Naive B cell (primary cell): Measurements from ENCODE around the gene ADAM19. TPM values are rescaled to one million over a fixed set of nuclear protein-coding genes. Genes with fewer than 3 reads are reported as not detected.

Source experiments
- ATAC-seq, 2 donors: fragments of 150-1000 bp; cut with Tn5 transposase; 2 replicates each; pipeline ENCODE4 v1.10.0; 2021; ENCODE audit warnings: low read depth in 2 of 2, mild to moderate bottlenecking in 2 of 2, moderate library complexity in 2 of 2
- DNase-seq: peaks from one replicate; pipeline ENCODE4 v3.0.0; 2022
- H3K27ac Mint-ChIP-seq, 6 donors: one replicate each; pipeline ENCODE4 v1.8.0; 2020 to 2022; ENCODE audit warnings: mild to moderate bottlenecking in 6 of 6, mixed read lengths in 6 of 6, moderate library complexity in 5 of 6, inconsistent platforms in 2 of 6
- H3K27me3 Mint-ChIP-seq, 3 donors: one replicate each; pipeline ENCODE4 v1.8.0; 2021 to 2022; ENCODE audit warnings: mixed read lengths in 3 of 3, mild to moderate bottlenecking in 1 of 3
- H3K36me3 Mint-ChIP-seq, 2 donors: one replicate each; pipeline ENCODE4 v1.8.0; 2020 to 2022; ENCODE audit warnings: mixed read lengths in 2 of 2, inconsistent platforms in 1 of 2, mild to moderate bottlenecking in 1 of 2
- H3K4me1 Mint-ChIP-seq, 3 donors: one replicate each; pipeline ENCODE4 v1.8.0; 2020 to 2022; ENCODE audit warnings: mixed read lengths in 3 of 3, inconsistent platforms in 1 of 3, mild to moderate bottlenecking in 1 of 3, moderate library complexity in 1 of 3
- H3K4me3 Mint-ChIP-seq, 8 donors: one replicate each; pipeline ENCODE4 v1.8.0; 2020 to 2022; ENCODE audit warnings: mild to moderate bottlenecking in 8 of 8, mixed read lengths in 8 of 8, moderate library complexity in 8 of 8, inconsistent platforms in 2 of 8
- H3K9me3 Mint-ChIP-seq, 7 donors: one replicate each; pipeline ENCODE4 v1.8.0; 2020 to 2022; ENCODE audit warnings: mixed read lengths in 7 of 7, mild to moderate bottlenecking in 5 of 7, inconsistent platforms in 2 of 7, moderate library complexity in 1 of 7
- polyA plus RNA-seq, 6 donors: library from polyadenylated mRNA; unstranded; fragments of 300-500 nt; fragmentation: Illumina TruSeq; gene quantifications; one replicate each; pipeline ENCODE4 v1.2.3, GENCODE V29; 2021; ENCODE audit warnings: low read depth in 6 of 6

Gene ADAM19
- polyA plus RNA-seq, 6 donors from 2014 or later, result 6.3 to 75.5 (median 43.4) TPM

DNA sequence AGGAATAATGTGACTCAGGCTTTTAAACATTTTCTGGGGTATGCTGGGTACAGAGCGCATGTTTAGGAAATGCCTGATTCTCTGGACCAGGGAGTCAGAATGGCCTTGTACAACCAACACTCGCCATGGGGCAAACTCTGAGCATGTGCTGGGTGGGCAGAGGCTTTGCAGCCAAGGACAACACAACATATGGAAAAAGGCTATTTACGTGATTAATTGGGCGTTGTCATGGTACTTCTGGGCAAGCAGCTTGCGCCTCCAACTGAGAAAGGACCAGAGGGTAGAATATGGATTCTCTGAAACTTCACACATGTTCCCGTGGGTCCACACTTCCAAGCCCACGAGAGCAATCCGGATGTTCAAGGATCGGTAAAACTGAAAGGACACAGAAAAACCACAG, 66.5 kb downstream of the ADAM19 start:
- Mint-ChIP-seq H3K36me3 (peaks cover 77 to 81% of the 10 kb centered on the region in 2 donors), H3K9me3 (peaks cover 0 to 7% (median 0%) of the 10 kb centered on the region in 7 donors), H3K4me3 (peak overlapping the region in 7 of 8 donors; percentile 27 to 80 (median 44)), H3K4me1 (peaks cover 71 to 99% (median 89%) of the 10 kb centered on the region in 3 donors), H3K27me3 (no peaks in the 10 kb centered on the region), H3K27ac (peak overlapping the region in 5 of 6 donors; percentile 77 to 96 (median 94))
- no peak for ATAC-seq
- DNase-seq, result no peak

DNA sequence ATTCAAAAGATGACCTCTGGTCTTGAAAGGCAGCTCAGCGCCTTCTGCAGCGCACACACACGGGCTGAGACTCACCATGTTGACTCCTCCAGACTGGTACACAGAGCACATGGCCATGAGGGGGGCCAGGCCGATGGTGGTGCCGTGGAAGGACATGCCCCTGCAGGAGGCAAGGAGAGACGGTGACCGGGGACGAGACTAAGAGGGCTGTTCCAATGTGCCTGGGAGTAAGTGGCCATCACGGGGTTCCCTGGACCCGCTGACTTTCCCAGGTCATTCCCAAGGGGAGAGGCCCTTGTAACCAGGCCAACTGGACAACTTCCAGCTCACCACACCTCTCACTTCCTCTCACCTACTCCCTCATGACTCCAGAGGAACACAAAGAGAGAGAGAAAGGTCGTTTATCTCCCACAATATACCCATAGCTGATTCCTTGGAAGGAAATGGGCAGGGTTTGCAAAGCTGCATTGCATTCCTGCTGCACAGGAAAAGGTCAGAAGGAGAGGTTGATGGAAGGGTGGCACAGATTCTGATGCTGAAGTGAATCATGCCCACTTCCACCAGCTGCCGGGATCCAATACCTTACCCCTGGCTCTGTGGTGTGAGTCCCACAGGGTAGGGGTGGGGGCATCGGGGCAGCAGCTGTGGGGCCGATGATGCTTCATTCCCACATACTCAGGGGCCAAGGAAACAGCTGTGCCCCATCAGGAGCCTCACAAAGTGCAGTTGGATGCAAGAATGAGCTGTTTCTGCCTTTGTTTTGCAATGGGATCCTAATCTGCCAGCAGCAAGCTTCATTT, 68.4 kb downstream of the ADAM19 start:
- no peak for DNase-seq
- peak overlapping the region in 5 of 8 donors; percentile 42 to 82 (median 53) for H3K4me3 Mint-ChIP-seq
- H3K27ac Mint-ChIP-seq, result peak overlapping the region; percentile 26 to 97 (median 94)
- H3K9me3 Mint-ChIP-seq, result peaks cover 0 to 8% (median 0%) of the 10 kb centered on the region in 7 donors
- peaks cover 71 to 72% of the 10 kb centered on the region in 2 donors for H3K36me3 Mint-ChIP-seq
- ATAC-seq, result no peak
- no peaks in the 10 kb centered on the region for H3K27me3 Mint-ChIP-seq
- peaks cover 72 to 99% (median 89%) of the 10 kb centered on the region in 3 donors for H3K4me1 Mint-ChIP-seq

DNA sequence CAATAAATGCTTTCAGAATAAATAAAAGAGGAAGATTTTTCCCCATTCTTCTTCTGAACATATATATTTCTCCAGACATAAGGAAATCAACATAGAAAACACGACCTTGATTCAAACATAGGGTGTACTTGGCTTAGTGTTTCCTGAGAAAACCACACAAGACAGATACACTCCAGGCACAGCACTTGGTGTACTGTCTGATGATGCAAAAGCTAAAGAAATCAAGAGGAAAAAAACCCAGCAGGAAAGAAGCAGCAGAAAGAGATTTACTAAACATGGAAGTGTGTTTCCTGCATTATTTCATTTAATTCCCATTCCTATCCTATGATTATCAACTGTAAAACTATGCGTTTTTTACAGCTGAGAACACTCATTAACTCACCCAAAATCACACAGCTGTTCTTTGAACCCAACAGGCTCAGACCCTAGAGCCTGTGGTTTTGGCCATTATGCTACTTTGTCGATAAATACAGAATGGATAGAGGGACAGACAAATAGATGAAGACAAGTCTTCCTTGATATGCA, 69.4 kb downstream of the ADAM19 start:
- Mint-ChIP-seq H3K4me1 (peaks cover 77 to 99% (median 90%) of the 10 kb centered on the region in 3 donors), H3K4me3 (peak overlapping the region in 6 of 8 donors; percentile 12 to 55 (median 48)), H3K36me3 (peaks cover 72% of the 10 kb centered on the region in 2 donors), H3K27ac (peak overlapping the region; percentile 88 to 99 (median 94)), H3K27me3 (no peaks in the 10 kb centered on the region), H3K9me3 (peaks cover 0 to 8% (median 0%) of the 10 kb centered on the region in 7 donors)
- DNase-seq (no peak), ATAC-seq (no peak)

DNA sequence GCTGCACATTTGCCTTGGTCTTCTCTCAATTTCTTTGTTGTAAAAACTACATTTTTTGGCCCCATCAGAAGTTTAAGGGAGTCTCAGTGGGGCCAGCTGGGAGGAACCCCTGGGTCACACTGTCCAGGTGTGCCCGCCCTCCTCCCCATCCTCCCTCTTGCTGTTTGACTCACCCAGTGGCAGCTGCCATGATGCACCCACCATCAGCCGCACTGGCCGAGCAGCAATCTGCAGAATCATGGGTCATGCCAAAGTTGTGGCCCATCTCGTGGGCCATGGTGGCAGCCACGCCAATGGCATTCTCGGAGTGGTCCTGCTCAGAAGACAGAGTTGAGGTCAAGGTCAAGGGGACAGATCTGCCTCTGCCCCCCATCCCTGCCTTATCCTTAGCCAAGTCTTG, 70.1 kb downstream of the ADAM19 start:
- H3K4me3 Mint-ChIP-seq, result peak overlapping the region in 7 of 8 donors; percentile 37 to 89 (median 53)
- H3K27me3 Mint-ChIP-seq, result no peaks in the 10 kb centered on the region
- peaks cover 77 to 99% (median 90%) of the 10 kb centered on the region in 3 donors for H3K4me1 Mint-ChIP-seq
- peaks cover 0 to 8% (median 0%) of the 10 kb centered on the region in 7 donors for H3K9me3 Mint-ChIP-seq
- no peak for DNase-seq
- H3K27ac Mint-ChIP-seq, result peak overlapping the region; percentile 88 to 99 (median 96)
- H3K36me3 Mint-ChIP-seq, result peaks cover 72% of the 10 kb centered on the region in 2 donors
- ATAC-seq, result no peak

DNA sequence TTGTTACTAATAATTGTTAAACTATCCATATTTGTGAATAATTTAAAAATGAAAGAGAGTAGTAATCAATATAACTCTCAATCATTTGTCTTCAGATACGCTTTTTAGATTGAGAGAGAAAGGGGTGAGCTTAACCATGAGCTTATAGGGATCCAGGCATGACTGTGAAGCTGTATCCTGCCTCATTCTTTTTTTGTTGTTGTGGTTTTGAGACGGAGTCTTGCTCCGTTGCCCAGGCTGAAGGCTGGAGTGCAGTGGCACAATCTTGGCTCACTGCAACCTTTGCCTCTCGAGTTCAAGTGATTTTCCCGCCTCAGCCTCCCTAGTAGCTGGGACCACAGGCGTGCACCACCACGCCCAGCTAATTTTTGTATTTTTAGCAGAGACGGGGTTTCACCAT, 71.5 kb downstream of the ADAM19 start:
- peak overlapping the region; percentile 80 to 99 (median 98) for H3K27ac Mint-ChIP-seq
- peaks cover 77 to 100% (median 90%) of the 10 kb centered on the region in 3 donors for H3K4me1 Mint-ChIP-seq
- peak in 1 of 2 donors; percentile 45 for ATAC-seq
- peaks cover 65 to 66% of the 10 kb centered on the region in 2 donors for H3K36me3 Mint-ChIP-seq
- peak overlapping the region in 7 of 8 donors; percentile 35 to 88 (median 72) for H3K4me3 Mint-ChIP-seq
- DNase-seq, result peak; percentile 37
- H3K27me3 Mint-ChIP-seq, result no peaks in the 10 kb centered on the region
- peaks cover 0 to 8% (median 0%) of the 10 kb centered on the region in 7 donors for H3K9me3 Mint-ChIP-seq

DNA sequence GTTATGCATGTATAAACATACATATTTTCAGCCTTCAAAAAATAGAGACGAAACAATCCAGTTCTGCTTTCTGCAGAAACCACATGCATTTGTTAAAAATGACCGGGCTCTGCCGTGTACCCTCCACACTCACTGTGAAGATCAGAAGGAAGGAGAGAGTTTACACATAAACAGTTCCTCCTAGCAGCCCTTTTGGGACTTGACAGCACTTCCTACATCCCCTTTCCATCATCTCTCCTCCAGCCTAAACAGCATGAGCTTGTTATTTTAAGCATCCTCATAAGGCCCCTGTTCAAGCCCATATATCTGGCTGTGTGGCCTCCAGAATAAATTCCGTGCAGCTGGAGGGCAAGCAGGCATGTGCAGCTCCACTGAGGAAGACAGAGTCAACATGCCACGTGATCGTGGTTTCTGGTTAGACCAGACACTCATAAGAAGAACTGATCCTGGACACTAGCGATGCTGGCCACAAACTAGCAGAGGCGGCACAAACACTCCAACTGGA, 73.4 kb downstream of the ADAM19 start:
- Mint-ChIP-seq H3K27ac (peak overlapping the region; percentile 85 to 99 (median 98)), H3K4me3 (peak overlapping the region; percentile 50 to 88 (median 73)), H3K36me3 (peaks cover 50 to 57% of the 10 kb centered on the region in 2 donors), H3K9me3 (peaks cover 0 to 8% (median 0%) of the 10 kb centered on the region in 7 donors), H3K27me3 (no peaks in the 10 kb centered on the region), H3K4me1 (peaks cover 64 to 92% (median 81%) of the 10 kb centered on the region in 3 donors)
- peak; percentile 83 for DNase-seq
- ATAC-seq, result peak; percentile 85 to 92

DNA sequence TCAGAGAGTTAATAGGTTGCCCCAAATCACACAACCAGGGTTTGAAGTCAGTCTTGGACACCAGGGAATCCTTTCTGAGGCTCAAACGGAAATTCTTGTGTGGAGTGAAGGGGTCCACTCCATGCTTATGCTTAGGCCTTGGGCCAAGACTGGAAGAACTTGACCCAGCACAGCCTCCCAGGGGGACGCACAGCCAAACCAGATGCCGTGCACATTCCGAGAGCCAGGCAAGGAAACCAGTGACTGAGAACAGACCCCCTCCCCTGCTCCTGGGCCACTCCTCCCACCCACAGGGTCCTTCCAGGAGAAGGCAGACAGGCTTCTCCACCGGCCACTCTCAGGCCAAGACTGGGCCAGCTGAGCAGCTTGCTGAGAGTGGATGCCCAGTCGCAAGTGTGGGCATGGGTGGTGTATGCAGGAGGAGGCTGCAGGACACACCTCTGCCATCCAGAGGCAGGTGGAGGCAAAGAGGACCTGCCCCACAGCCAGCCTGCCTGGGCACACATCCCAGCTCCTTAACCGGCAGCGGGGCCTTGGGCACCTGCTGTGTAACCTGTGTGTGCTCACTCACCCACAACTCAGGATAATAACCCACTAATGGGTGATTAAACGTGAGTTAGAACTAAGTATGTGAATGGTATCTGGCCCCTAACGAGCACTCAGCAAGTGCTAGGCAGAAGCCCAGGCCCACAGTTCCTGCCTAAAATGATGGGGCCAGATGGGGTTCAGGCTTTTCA, 77.5 kb downstream of the ADAM19 start:
- H3K27me3 Mint-ChIP-seq, result no peaks in the 10 kb centered on the region
- peaks cover 0 to 5% (median 0%) of the 10 kb centered on the region in 7 donors for H3K9me3 Mint-ChIP-seq
- no peak for ATAC-seq
- no peak for DNase-seq
- peak overlapping the region in 5 of 6 donors; percentile 51 to 91 (median 83) for H3K27ac Mint-ChIP-seq
- peaks cover 53 to 79% (median 62%) of the 10 kb centered on the region in 3 donors for H3K4me1 Mint-ChIP-seq
- peak overlapping the region in 1 of 8 donors; percentile 9 for H3K4me3 Mint-ChIP-seq
- H3K36me3 Mint-ChIP-seq, result peaks cover 43 to 51% of the 10 kb centered on the region in 2 donors

DNA sequence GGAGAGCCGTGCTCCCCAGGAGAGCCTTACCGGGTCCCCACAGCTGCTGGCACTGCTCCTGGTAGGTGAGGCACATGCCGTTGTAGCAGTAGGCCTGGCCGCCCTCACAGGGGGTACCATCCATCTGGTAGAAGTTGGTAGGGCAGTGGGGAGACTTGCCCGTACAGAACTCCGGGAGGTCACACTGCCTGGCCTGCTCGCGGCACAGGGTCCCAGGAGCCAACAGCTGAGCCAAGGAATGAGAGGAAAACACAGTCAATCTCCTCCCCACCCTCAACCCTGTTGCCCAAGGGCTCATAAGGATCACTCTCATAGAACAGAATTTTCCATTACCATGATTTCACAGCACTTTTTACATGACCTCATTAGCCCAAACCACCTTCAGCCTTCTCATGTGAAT, 78.7 kb downstream of the ADAM19 start:
- Mint-ChIP-seq H3K27ac (peak overlapping the region in 5 of 6 donors; percentile 51 to 89 (median 68)), H3K4me1 (peaks cover 41 to 75% (median 55%) of the 10 kb centered on the region in 3 donors), H3K9me3 (peaks cover 0 to 5% (median 0%) of the 10 kb centered on the region in 7 donors), H3K36me3 (peaks cover 37 to 44% of the 10 kb centered on the region in 2 donors), H3K27me3 (no peaks in the 10 kb centered on the region), H3K4me3 (no peak overlapping the region)
- ATAC-seq, result no peak
- DNase-seq, result no peak

DNA sequence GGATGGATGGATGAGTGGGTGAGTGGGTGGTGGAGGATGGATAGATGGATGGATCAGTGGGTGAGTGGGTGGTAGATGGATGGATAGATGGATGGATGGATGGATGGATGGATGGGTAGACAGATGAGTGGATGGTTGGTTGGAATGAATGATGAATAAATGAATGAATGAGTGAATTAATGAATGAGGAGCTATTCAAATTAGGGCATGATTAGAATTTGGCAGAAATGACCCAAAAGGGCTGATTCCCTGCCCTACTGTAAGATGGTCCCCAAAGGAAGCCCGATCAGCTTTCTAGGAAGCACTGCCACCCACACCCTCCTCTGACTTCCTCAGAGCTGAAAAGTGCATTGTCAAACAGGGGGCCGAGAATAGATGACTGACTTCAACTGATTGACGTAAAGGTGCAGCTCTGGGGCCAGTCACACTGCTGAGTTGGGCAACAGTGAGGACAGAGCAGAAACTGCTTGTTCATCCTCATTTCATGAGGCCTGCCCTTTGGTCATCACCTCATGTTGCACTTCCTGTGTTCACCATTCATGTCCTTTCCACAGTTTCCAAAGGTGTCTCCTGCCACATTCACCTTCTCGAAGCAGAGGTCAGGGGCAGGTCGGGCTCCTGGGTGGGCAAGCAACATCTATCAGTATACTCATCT, 81.3 kb downstream of the ADAM19 start:
- peak overlapping the region in 5 of 8 donors; percentile 11 to 73 (median 26) for H3K4me3 Mint-ChIP-seq
- peaks cover 25 to 73% (median 39%) of the 10 kb centered on the region in 3 donors for H3K4me1 Mint-ChIP-seq
- DNase-seq (peak; percentile 23), ATAC-seq (peak; percentile 52 to 69)
- peak overlapping the region; percentile 59 to 99 (median 84) for H3K27ac Mint-ChIP-seq
- H3K9me3 Mint-ChIP-seq, result peaks cover 0 to 5% (median 0%) of the 10 kb centered on the region in 7 donors
- peaks cover 25 to 41% of the 10 kb centered on the region in 2 donors for H3K36me3 Mint-ChIP-seq
- no peaks in the 10 kb centered on the region for H3K27me3 Mint-ChIP-seq

DNA sequence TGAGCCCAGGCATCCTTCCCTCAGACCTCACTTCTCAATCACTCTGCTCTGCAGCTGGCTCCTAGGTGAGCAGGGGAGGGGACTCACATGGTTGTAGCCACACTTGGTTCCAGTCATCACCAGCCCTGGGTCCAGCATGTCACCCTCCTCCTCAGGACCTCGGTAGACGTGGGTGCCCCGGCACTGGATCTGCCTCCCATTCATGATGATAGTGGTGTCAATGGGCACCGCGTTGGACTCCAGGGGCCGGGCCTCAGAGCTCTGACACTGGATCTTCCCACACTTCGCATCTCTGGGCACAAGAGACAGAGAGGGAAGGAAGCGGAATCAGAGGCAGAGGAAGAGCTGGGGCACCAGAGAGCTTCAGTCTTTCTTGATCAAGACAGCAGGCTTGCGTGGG, 82.7 kb downstream of the ADAM19 start:
- peak overlapping the region; percentile 26 to 99 (median 92) for H3K27ac Mint-ChIP-seq
- ATAC-seq, result no peak
- H3K9me3 Mint-ChIP-seq, result peaks cover 0 to 5% (median 0%) of the 10 kb centered on the region in 7 donors
- no peak for DNase-seq
- H3K4me1 Mint-ChIP-seq, result peaks cover 30 to 81% (median 46%) of the 10 kb centered on the region in 3 donors
- peak overlapping the region in 4 of 8 donors; percentile 2 to 59 (median 26) for H3K4me3 Mint-ChIP-seq
- H3K27me3 Mint-ChIP-seq, result no peaks in the 10 kb centered on the region
- peaks cover 31 to 48% of the 10 kb centered on the region in 2 donors for H3K36me3 Mint-ChIP-seq

DNA sequence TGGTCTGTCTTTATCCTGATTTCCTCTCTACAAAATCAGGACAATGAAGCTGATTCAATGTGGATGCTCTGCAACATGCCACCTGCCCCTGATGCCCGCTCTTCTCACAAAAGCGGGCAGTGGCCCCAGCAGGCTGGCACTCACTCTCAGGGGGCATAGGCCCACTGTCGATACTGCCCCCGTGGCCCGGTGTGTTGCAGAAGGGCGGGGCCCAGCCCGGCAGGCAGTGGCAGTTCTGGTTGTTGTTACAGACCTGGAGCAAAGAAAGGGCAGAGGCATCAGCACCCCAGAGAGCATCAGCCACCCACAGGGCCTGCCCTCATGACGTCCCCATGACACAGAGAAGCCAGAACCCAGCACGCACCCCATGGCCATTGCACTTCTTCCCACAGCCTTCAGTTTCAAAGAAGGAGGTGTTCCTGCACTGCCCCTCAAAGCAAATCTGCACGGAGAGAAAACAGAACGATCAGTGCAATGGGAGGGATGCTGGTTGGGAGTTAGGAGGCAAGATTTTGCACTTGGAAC, 84.0 kb downstream of the ADAM19 start:
- Mint-ChIP-seq H3K4me1 (peaks cover 42 to 82% (median 54%) of the 10 kb centered on the region in 3 donors), H3K27ac (peak overlapping the region in 5 of 6 donors; percentile 77 to 99 (median 87)), H3K4me3 (peak overlapping the region in 1 of 8 donors; percentile 65), H3K9me3 (peaks cover 0 to 5% (median 2%) of the 10 kb centered on the region in 7 donors), H3K36me3 (peaks cover 45 to 54% of the 10 kb centered on the region in 2 donors), H3K27me3 (no peaks in the 10 kb centered on the region)
- no peak for ATAC-seq
- DNase-seq, result no peak

DNA sequence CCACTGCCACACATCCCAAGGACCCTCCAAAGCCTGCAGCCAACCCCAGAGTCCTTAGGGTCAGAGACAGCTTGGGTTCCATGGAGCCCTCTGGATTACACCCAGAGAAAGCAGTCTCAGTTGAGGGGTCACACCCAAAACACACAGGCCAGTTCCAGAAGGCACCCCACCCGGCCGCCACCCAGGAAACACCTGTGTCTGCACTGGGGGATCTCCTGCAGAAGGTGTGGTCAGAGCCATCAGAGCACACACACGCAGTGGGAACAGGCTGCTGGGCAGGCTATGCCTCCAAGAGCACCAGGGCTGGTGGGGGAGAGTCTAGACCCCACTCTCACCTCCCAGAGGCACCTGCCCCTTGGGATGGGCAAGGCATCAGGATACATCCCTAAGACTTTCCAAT, 88.2 kb downstream of the ADAM19 start:
- no peaks in the 10 kb centered on the region for H3K27me3 Mint-ChIP-seq
- peak; percentile 85 to 87 for ATAC-seq
- DNase-seq, result peak; percentile 86
- peak overlapping the region; percentile 71 to 92 (median 80) for H3K4me3 Mint-ChIP-seq
- peaks cover 0 to 3% (median 1%) of the 10 kb centered on the region in 7 donors for H3K9me3 Mint-ChIP-seq
- peaks cover 53 to 94% (median 72%) of the 10 kb centered on the region in 3 donors for H3K4me1 Mint-ChIP-seq
- H3K36me3 Mint-ChIP-seq, result peaks cover 60% of the 10 kb centered on the region in 2 donors
- peak overlapping the region; percentile 99 to 100 (median 100) for H3K27ac Mint-ChIP-seq
